IPS DF 4.7 (cell line): ENCODE measurements around the gene ANTXR2.
A peak's percentile ranks its signal among the peaks of the same experiment; 100 is the strongest.

ENCODE experiments used
- DNase-seq: peaks from one replicate; pipeline ENCODE4 v3.0.0-alpha.2; 2013; ENCODE audit warnings: low spot score; ENCODE audit errors: extremely low read depth

The ANTXR2 gene

GRCh38 chr4:79869597-79870237 is 203.3 kb downstream of the ANTXR2 start:
- DNase-seq, result no peak

GRCh38 chr4:79865201-79865597 is 207.8 kb downstream of the ANTXR2 start:
- DNase-seq, result no peak

- DNase-seq, result no peak
These were observed 208.4 kb downstream of the ANTXR2 start for GRCh38 chr4:79864500-79865200.

- DNase-seq, result no peak
These were observed 209.7 kb downstream of the ANTXR2 start for GRCh38 chr4:79863333-79863732.

DNA sequence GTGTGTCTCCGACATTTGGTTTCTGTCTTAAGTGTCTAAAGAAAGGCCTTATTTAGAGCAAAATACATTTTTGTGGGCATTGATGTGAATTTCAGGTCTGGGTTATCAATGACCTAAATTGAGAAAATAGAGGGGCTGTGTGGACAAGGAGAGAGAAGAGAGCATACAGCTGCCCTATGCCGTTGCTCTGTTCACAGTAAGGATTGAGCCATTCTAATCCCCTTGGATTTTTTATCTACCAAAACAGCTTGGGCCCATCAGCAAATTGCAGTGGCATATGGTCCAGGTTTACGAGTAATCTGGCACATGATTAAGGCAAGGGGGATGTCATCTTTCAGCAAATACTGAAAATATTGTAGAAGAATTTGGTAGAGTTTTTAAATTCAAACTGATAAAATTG is 210.2 kb downstream of the ANTXR2 start:
- no peak for DNase-seq

- no peak for DNase-seq
These were observed 215.2 kb downstream of the ANTXR2 start for GRCh38 chr4:79857811-79858210.

- no peak for DNase-seq
These were observed 216.8 kb downstream of the ANTXR2 start for GRCh38 chr4:79856196-79856595.

- no peak for DNase-seq
These were observed 218.1 kb downstream of the ANTXR2 start for GRCh38 chr4:79854856-79855502.

- peak; percentile 5 for DNase-seq
These were observed 220.7 kb downstream of the ANTXR2 start for GRCh38 chr4:79852305-79852730.

GRCh38 chr4:79851625-79852304 is 221.3 kb downstream of the ANTXR2 start:
- DNase-seq, result no peak
